HG03354 (cell line): Measurements from ENCODE around the gene DGKI.

ENCODE experiments used
- ATAC-seq: cut with Tn5 transposase; IDR thresholded peaks from one replicate; pipeline ENCODE4 v1.9.1; 2021; ENCODE audit warnings: mild to moderate bottlenecking; ENCODE audit not compliant: unreplicated experiment, poor library complexity, severe bottlenecking

The DGKI gene

DNA sequence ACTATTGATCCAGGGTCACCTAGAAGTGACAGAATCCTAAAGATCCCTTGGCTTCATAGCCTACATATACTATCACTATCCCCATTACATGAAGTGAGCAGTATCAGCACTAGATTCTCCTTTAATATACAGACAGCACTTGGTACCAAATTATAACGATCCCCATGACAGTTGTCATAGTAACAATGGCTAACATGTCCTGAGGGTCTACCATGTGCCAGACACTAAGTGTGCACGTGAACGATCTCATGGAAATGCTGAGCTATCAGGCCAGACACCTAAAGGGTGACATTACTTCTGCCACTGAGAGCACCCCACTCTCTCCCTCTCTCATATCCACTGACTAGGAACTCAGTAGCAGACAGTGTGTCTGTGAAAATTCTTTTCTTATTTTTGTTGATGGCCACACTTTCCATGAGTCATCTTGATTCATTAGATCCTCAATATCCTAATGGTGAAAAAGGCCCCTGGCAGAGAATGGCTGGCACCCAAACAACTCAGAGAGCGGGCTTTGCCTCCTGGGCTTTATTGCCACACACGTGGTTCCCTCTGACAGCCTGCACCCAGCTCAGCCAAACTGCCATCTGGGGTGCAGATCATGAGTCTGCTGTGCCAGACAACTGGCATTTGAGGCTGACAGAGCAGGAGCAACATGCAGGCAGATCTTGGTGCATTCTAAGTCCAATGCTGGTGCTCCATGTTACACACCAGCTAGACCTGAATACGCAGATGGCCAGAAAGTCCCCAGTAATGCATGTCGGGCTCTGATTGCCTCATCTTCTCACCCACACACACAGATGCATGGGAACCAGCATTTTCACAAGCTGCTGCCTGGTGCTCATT is 176.3 kb downstream of the DGKI start:
- no peak for ATAC-seq

DNA sequence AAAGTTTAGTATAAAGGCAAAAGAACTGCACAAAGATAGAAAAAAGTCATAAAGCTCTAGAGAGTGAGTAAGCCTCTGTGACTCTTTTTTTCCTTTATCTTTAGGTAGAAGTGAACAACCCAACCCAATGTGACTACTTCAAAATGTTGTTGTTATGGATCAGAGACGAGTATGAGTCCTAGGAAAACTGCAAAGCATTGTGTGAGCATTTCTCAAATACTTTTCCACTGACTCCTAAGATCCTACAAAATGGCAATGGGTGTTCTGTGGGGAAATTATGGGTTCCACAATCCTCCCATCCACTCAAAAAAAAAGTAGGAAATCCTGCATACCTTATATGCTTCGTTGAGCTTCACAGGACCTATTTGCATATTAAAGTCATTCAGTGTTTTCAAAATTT is 177.1 kb downstream of the DGKI start:
- ATAC-seq = no peak

DNA sequence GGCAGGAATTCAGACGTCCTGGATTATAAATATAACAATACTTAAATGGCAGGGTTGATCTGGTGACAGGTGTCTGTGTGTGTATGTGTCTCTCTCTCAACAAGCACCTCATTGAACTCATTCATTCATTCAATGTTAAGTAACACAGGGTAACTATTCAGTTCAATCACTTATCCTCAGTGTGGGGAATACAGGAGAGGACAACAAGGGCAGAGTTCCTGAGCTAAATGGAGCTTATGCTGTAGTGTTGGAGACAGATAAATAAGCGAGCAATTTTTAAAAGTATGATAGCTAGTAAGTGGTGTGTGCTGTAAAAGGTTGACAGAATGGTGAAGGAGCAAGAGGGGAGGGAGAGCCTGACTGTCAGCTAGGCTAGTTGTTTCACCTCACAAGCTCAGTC is 178.4 kb downstream of the DGKI start:
- ATAC-seq = no peak

DNA sequence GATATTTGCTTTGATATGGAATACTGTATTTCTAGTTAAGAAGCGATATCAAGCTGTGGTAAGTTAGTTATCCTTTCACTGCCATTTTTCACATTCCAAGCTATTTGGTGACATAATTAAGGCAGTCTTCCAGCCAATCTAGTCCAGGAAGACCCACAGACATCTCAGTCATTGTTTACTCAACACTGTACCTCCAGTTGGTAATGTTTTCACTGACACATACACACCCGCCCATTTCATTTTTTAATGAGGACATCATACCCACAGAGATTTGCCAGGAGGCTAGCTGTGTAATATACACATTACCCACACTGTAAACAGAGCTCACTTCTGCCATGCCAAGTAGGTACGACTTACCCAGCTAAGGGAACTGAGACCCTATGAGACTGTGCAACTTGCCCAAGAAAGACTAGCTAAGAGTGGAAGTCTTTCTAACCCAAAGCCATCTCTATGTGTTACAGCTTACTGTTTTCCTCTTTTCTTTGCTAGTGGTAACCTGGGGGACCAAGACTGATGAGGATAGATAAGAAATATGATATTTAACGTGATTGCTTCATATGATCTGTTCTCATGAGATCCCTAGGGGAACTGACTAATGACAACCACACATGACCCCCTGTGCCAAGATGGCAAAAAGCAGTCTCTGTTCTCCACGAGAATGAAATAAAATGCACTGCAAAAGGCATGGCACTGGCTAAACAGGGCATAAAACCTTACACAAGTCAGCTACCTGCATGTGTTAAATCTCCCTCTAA is 179.0 kb downstream of the DGKI start:
- no peak for ATAC-seq

- no peak for ATAC-seq
Observed at GRCh38 chr7:137664846-137665245, 181.9 kb downstream of the DGKI start.

DNA sequence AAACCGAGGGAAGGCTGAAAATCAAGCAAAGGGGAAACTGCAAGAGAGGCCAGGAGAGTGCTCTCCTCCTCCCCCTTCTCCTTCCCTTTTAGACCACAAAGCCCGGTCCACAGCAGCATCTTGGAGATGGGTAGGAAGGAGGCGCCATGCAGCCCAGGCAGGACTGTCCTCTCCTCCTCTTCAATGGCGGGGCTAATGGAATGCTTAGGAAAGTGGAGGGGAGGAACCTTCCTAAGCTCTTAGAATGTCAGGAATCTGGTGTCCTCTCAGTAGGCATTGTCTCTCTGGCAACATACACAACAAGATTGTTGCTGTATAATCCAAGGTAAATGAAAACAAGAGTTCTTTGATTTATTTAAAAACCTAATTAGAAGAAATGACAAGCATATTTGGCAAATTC is 185.1 kb downstream of the DGKI start:
- ATAC-seq = no peak

GRCh38 chr7:137658190-137658900 is 188.4 kb downstream of the DGKI start:
- no peak for ATAC-seq

DNA sequence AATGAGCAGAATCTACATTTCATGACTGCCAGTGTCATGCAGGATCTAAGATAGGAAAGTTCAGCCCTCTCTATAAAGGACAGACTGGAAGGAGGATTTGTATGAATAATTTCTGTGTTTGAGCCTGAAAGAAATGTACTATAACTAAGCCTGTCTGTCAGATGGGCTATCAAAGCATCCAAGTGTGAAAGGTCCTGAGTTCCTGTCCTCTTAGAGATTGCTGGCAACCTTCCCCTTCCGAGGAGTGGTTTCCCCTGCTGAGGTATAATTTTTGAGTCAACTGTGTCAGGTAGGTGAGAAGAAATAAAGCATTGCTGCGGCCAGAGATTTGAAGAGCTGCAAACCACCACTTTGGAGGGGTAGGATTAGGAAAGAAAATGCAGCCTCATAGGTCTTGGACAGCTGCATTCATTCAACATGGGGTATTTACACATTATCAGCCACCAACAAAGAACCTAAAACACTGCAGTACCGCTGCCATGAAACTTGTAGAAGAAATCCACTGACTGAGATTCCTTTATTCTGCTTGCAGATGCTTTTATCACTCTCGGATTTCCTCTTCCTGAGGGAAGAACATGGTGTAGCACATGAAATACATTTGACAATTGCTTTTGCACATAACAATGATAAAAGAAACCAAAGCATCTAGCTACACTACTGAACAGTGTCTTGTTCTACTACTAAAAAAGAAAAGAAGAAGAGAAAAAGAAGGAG is 189.1 kb downstream of the DGKI start:
- no peak for ATAC-seq

- no peak for ATAC-seq
Observed at GRCh38 chr7:137656850-137657232, 189.9 kb downstream of the DGKI start.

DNA sequence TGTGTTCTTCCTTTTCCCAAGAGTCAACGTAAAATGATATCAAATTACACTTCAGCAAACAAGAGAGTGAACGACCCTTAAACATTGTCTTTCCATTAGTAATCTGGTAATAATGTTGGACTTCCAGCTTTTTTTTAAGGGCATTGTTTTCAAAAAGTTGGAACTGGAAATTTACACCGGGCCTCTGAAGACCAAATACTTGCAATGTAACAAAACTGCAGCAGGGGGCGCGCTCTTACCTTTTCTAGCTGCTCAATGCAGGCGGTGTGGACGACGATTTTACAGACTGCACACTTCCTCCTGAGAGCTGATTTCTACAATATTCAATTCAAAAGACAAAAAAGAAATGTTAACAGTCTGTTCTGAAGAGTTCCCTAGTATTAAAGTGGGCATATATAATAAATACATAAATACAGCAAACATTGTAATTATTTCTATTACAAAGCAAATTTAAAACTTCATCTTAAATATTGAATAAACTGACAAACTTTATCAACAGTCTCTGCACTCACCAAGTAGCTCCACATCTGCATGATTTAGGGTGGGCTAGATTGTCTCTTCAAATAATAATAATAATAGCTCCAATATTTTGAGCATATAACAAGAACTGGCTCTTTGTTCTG is 190.4 kb downstream of the DGKI start:
- peak; percentile 90 for ATAC-seq

DNA sequence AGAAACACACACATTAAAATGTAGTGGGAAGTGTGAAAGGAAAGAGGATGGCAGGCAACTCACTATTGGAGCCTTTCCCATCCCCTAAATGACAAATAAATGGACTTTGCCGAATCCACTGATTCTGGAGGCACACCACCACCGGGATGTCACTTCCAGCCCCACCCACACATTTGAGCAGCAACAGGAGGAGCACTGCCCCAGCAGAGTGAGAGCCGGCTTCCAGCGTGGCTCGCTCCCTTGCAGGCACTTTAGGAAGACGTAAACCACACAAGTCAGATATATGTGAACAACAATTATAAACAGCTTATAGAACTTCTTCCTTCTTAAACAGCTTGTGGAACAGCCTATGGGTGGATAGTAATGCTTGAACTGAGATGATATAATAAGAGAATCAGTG is 191.0 kb downstream of the DGKI start:
- ATAC-seq = no peak

- no peak for ATAC-seq
Observed at GRCh38 chr7:137652721-137653120, 194.1 kb downstream of the DGKI start.

DNA sequence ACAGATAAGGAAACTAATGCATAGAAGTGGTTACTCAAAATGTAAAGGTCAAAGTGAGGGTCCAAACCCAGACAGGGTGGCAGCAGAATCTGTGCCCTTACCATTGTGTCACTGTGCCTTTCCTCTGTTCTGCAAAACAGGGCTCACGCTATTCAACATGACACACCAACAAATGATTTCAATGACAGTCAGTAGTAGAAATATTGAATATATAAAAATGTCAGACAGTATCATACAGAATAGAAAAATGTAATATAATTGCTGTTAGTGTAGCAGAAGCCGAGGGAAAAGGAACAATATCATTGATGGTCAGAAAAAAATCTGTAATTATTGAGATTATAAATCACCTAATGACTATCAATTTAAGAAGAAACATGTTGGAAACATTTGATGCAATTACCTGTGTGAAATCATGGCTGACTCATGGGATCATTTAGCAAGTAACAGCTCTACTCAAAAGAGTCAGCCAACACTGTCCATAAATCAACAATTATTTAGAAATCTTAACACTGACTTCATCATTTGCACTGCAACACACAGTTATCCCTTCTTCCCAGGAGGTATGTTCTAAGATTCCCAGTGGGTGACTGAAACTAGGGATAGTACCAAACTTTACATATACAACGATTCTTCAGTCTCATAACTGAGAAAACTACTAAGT is 198.7 kb downstream of the DGKI start:
- no peak for ATAC-seq

- ATAC-seq = no peak
Observed at GRCh38 chr7:137642472-137642871, 204.3 kb downstream of the DGKI start.

DNA sequence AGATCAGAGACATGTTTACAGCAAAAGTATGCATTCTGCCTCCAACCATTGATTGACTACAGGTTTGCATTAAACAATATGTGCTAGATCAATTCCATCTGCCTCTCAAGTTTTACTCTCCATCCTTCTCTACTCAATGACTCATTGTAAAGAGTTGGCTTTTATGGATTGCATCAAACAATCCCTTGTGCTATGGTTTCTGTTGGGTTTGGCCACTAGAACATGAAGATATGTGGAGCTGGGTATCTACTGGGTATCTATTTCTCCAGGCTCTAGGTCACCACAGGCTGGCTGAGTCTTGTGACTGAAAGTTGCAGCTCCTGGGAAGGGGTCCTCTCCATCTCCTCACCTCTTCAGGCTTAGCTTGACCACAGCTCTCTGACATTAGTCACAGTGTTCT is 204.7 kb downstream of the DGKI start:
- ATAC-seq = no peak

DNA sequence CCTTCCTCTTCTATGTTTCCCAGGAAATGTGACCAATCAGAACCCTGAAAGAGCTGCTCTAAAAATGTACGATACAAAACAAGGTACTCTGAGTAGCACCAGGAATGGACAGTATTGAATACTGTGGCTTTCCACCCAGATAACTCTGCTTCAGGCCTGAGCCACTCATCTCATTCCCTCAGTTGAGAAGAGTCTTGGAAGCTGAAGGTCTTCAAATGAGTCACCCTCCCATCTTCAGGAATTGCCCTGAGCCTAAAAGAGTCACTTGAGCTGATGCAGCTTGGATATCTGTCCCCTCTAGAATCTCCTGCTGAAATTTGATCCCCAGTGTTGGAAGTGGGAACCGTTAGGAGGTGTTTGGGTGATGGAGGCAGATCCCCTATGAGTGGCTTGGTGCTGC is 210.4 kb downstream of the DGKI start:
- no peak for ATAC-seq

GRCh38 chr7:137635874-137636273 is 210.9 kb downstream of the DGKI start:
- ATAC-seq = no peak

- ATAC-seq = no peak
Observed at GRCh38 chr7:137635132-137635531, 211.6 kb downstream of the DGKI start.

GRCh38 chr7:137634356-137634755 is 212.4 kb downstream of the DGKI start:
- no peak for ATAC-seq
